ENCODE measurements around the gene GNG4. TPM values are rescaled to one million over a fixed set of nuclear protein-coding genes. Genes with fewer than 3 reads are reported as not detected.

GNG4 gene
- total and polyA plus RNA-seq, 2 of the 4 experiments (the other 2 are of a cell fraction), result 0.18 to 0.29 TPM

GRCh38 chr1:235579891-235580290 is 69.7 kb downstream of the GNG4 start:
- no peak overlapping the region for H2AK5ac ChIP-seq (ENCODE audit: low read depth, low read length)
- no peak overlapping the region for H3K4me3 ChIP-seq (ENCODE audit: insufficient read depth, low read depth, low read length)
- no peaks in the 10 kb centered on the region for H3K36me3 ChIP-seq (ENCODE audit: control insufficient read depth, insufficient read depth, low read length)
- no CpG with 5 or more reads among the region's 3 CpGs for WGBS, 2 experiments (ENCODE audit: extremely low coverage in 2 of 2, insufficient read length in 1 of 2)
- no TSS peak for BruUV-seq (replicated peaks)
- H3K9ac ChIP-seq (ENCODE audit: low read depth, low read length), result no peak overlapping the region
- TF ChIP-seq FOS (IDR thresholded peaks at IDR 0.05; ENCODE audit: low read depth, low read length) (no peak), MXI1 (IDR thresholded peaks at IDR 0.05; ENCODE audit: borderline replicate concordance, low read depth, low read length) (no peak), BHLHE40 (IDR thresholded peaks at IDR 0.05; ENCODE audit: low read depth, low read length) (no peak), ELK1 (IDR thresholded peaks at IDR 0.05; ENCODE audit: borderline replicate concordance, low read depth, low read length) (no peak), RAD21 (IDR thresholded peaks at IDR 0.05; ENCODE audit: low read length) (no peak), MAZ (IDR thresholded peaks at IDR 0.05; ENCODE audit: borderline replicate concordance, low read depth, low read length) (no peak), POLR2A (IDR thresholded peaks at IDR 0.05; ENCODE audit: low read depth, low read length) (no peak), USF2 (IDR thresholded peaks at IDR 0.05; ENCODE audit: low read depth, low read length) (no peak), CEBPB (IDR thresholded peaks at IDR 0.05; ENCODE audit: low read depth, low read length) (no peak), RFX5 (IDR thresholded peaks at IDR 0.05; ENCODE audit: low read depth, low read length) (no peak), MAFK (IDR thresholded peaks at IDR 0.05; ENCODE audit: low read depth, low read length) (no peak), NFE2L2 (IDR thresholded peaks at IDR 0.05; ENCODE audit: low read depth, low read length) (no peak), SMC3 (IDR thresholded peaks at IDR 0.05; ENCODE audit: low read depth, low read length) (no peak), CHD1 (IDR thresholded peaks at IDR 0.05; ENCODE audit: low read depth, low read length) (no peak), CTCF (conservative IDR thresholded peaks at IDR 0.05; ENCODE audit: low read depth, low read length) (no peak), RCOR1 (IDR thresholded peaks at IDR 0.05; ENCODE audit: insufficient replicate concordance, low read length) (no peak)
- ATAC-seq (ENCODE audit: low read depth) (no peak), DNase-seq (no peak)
- ChIA-PET CTCF (no interaction called here), POLR2A (ENCODE audit: unreplicated experiment) (no interaction called here)
- no peak overlapping the region for H2AK9ac ChIP-seq (replicated peaks; ENCODE audit: low read depth, low read length, poor library complexity)
- in situ Hi-C loops (cut with MboI; ENCODE audit: low sequenced_read_pairs) (no loop called here), dilution Hi-C loops (cut with HindIII; ENCODE audit: low sequenced_read_pairs, unreplicated experiment) (no loop called here), intact Hi-C loops (cut with micrococcal nuclease) (no loop called here)
- no peak overlapping the region for H3K4ac ChIP-seq (ENCODE audit: low read depth, low read length)
- H3K79me1 ChIP-seq (ENCODE audit: low read depth in 1 of 2, low read length in 2 of 2), result no peaks in the 10 kb centered on the region
- no peak overlapping the region for H3K14ac ChIP-seq (replicated peaks; ENCODE audit: low read depth, low read length)
- no peak overlapping the region for H2BK120ac ChIP-seq (ENCODE audit: low read depth, low read length)
- no peak overlapping the region for H3K56ac ChIP-seq (ENCODE audit: extremely low read depth, insufficient read depth, low read length)
- no peaks in the 10 kb centered on the region for H3K9me1 ChIP-seq (ENCODE audit: insufficient read depth, low read length)
- no peaks in the 10 kb centered on the region for H4K20me1 ChIP-seq (ENCODE audit: insufficient read depth, low read length)
- H3K27me3 ChIP-seq (ENCODE audit: control insufficient read depth, insufficient read depth, low read length), result peaks cover 6% of the 10 kb centered on the region
- H4K91ac ChIP-seq (ENCODE audit: insufficient read depth, low read depth, low read length), result no peak overlapping the region
- no peaks in the 10 kb centered on the region for H3K9me3 ChIP-seq (ENCODE audit: control insufficient read depth, insufficient read depth, low read length)
- H3K27ac ChIP-seq (ENCODE audit: insufficient read depth, low read length), result no peak overlapping the region
- H4K8ac ChIP-seq (ENCODE audit: low read depth in 2 of 2, low read length in 2 of 2), result no peak overlapping the region
- H3K4me1 ChIP-seq (ENCODE audit: control insufficient read depth, insufficient read depth, low read length), result no peaks in the 10 kb centered on the region
- H3K23ac ChIP-seq (ENCODE audit: low read depth, low read length), result no peak overlapping the region
- H3K4me2 ChIP-seq (ENCODE audit: low read depth, low read length), result no peak overlapping the region
- H2BK15ac ChIP-seq (ENCODE audit: low read depth, low read length), result no peak overlapping the region
- no peak overlapping the region for H2BK5ac ChIP-seq (ENCODE audit: low read depth, low read length, poor library complexity, severe bottlenecking)
- H2BK20ac ChIP-seq (ENCODE audit: low read depth, low read length), result no peak overlapping the region
- H3K18ac ChIP-seq (ENCODE audit: low read depth, low read length), result no peak overlapping the region
- no peak overlapping the region for H2AFZ ChIP-seq (replicated peaks; ENCODE audit: low read length, poor library complexity)
- H4K5ac ChIP-seq (ENCODE audit: low read depth, low read length), result no peak overlapping the region
